ENCODE measurements around the gene CAPN12. TPM values are rescaled to one million over a fixed set of nuclear protein-coding genes. Genes with fewer than 3 reads are reported as not detected.

CAPN12 gene
- total RNA-seq, 1 donor from 2014 or later, result under 0.01 TPM

Other genes starting within 250 kb of the CAPN12 start
- gene MAP4K1, start 126.5 kb downstream of the CAPN12 start, total RNA-seq, result not detected in 2 replicates
- gene EIF3K, start 125.3 kb downstream of the CAPN12 start, total RNA-seq, result 260 and 318 TPM in 2 replicates
- 131 and 136 TPM in 2 replicates for gene ACTN4, start 96.8 kb downstream of the CAPN12 start, total RNA-seq
- gene LGALS7, start 29.0 kb upstream of the CAPN12 start, total RNA-seq, result not detected in 2 replicates
- not detected in 2 replicates for gene LGALS7B, start 44.7 kb upstream of the CAPN12 start, total RNA-seq
- gene LGALS4, start 68.5 kb upstream of the CAPN12 start, total RNA-seq, result not detected in 2 replicates
- gene ECH1, start 87.3 kb upstream of the CAPN12 start, total RNA-seq, result 49.0 and 49.7 TPM in 2 replicates
- 204 and 211 TPM in 2 replicates for gene HNRNPL, start 105.5 kb upstream of the CAPN12 start, total RNA-seq
- gene RINL, start 133.8 kb upstream of the CAPN12 start, total RNA-seq, result 6.1 and 11.7 TPM in 2 replicates
- gene SIRT2, start 155.1 kb upstream of the CAPN12 start, total RNA-seq, result 63.2 and 105 TPM in 2 replicates
- 7.6 and 11.3 TPM in 2 replicates for gene NFKBIB, start 155.5 kb upstream of the CAPN12 start, total RNA-seq
- gene CCER2, start 167.7 kb upstream of the CAPN12 start, total RNA-seq, result not detected in 2 replicates
- 16.5 and 19.2 TPM in 2 replicates for gene SARS2, start 186.3 kb upstream of the CAPN12 start, total RNA-seq
- gene MRPS12, start 186.5 kb upstream of the CAPN12 start, total RNA-seq, result 36.4 and 41.9 TPM in 2 replicates
- gene FBXO17, start 231.3 kb upstream of the CAPN12 start, total RNA-seq, result 17.0 and 20.0 TPM in 2 replicates